Measurements from ENCODE around the gene RGS3. TPM values are rescaled to one million over a fixed set of nuclear protein-coding genes. Genes with fewer than 3 reads are reported as not detected.

The RGS3 gene
- total and polyA plus RNA-seq, 10 donors: 17.5 to 122 (median 82.5) TPM

GRCh38 chr9:113591899-113592625 is 128.5 kb downstream of the RGS3 start:
- Histone ChIP-seq H3K4me3 (no peak overlapping the region), H3K4me1 (peaks cover 54 to 100% (median 87%) of the 10 kb centered on the region in 6 donors), H3K27me3 (replicated peaks in 1 of 7) (no peaks in the 10 kb centered on the region), H3K27ac (peak overlapping the region in 5 of 8 donors; percentile 13 to 88 (median 81)), H3K36me3 (peaks cover 4 to 84% (median 41%) of the 10 kb centered on the region in 6 donors), H3K9me3 (no peaks in the 10 kb centered on the region)
- 67 to 81% (median 74%) methylated on average over 6 to 7 of the region's 7 CpGs for WGBS, 5 donors
- TF ChIP-seq, protein P1, sequence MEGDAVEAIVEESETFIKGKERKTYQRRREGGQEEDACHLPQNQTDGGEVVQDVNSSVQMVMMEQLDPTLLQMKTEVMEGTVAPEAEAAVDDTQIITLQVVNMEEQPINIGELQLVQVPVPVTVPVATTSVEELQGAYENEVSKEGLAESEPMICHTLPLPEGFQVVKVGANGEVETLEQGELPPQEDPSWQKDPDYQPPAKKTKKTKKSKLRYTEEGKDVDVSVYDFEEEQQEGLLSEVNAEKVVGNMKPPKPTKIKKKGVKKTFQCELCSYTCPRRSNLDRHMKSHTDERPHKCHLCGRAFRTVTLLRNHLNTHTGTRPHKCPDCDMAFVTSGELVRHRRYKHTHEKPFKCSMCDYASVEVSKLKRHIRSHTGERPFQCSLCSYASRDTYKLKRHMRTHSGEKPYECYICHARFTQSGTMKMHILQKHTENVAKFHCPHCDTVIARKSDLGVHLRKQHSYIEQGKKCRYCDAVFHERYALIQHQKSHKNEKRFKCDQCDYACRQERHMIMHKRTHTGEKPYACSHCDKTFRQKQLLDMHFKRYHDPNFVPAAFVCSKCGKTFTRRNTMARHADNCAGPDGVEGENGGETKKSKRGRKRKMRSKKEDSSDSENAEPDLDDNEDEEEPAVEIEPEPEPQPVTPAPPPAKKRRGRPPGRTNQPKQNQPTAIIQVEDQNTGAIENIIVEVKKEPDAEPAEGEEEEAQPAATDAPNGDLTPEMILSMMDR (IDR thresholded peaks at IDR 0.05 in 8 of 11, conservative IDR thresholded peaks at IDR 0.05 in 3 of 11): peak in 3 of 11 experiments; percentile 3 to 27 (median 22)
- TF ChIP-seq POLR2A (IDR thresholded peaks at IDR 0.05): no peak
- DNase-seq: peak; percentile 27
- intact Hi-C loops (cut with DNase I; ENCODE audit: low total_unique reads): loop anchor here (2.0 to 5.0 kb wide), 2 partner anchors 65 to 145 kb away; no protein-coding TSS in a partner anchor

DNA sequence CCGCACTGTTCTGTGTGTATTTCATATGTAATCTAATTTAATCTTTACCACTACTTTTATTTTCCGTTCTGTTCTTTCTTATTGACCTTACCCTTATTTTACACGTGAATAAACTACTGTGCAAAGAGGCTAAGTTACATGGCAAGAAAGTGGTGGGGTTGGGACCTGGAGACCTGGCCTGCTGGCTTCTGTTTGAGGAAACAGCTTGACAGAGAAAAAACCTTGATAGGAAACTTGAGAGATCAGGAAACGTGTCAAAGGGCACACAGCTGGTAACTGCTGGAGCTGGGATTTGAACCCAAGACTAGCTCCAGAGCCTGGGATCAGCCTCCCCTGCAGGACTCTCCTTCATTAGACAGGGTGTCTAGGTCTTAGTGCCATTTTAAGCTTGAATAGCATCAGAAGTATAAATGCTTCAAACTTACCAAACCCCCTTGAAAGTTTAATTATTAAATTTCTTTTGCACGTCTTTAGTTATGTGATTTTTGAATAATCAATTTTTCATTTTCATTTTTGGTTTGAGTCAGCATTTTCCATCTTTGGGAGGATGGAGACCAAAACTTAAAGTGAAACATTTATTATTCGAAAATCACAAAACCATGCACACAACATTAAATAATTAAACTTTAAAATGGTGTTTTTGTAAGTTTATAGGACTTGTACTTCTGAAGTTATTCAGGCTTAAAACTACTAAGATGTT is 129.5 kb downstream of the RGS3 start:
- Histone ChIP-seq H3K4me1 (peaks cover 44 to 100% (median 87%) of the 10 kb centered on the region in 6 donors), H3K36me3 (peaks cover 10 to 84% (median 51%) of the 10 kb centered on the region in 6 donors), H3K27me3 (replicated peaks in 1 of 7) (no peaks in the 10 kb centered on the region), H3K27ac (peak overlapping the region in 6 of 8 donors; percentile 23 to 88 (median 72)), H3K9me3 (no peaks in the 10 kb centered on the region), H3K4me3 (no peak overlapping the region)
- no peak for DNase-seq
- 48 to 63% (median 59%) methylated on average over 6 of the region's 6 CpGs for whole genome bisulfite sequencing, 5 donors
- TF ChIP-seq, protein P1 (IDR thresholded peaks at IDR 0.05 in 8 of 11, conservative IDR thresholded peaks at IDR 0.05 in 3 of 11): no peak
- TF ChIP-seq POLR2A (IDR thresholded peaks at IDR 0.05): no peak
- no peak for TF ChIP-seq POLR2AphosphoS5 (IDR thresholded peaks at IDR 0.05)
- intact Hi-C loops (cut with DNase I; ENCODE audit: low total_unique reads): loop anchor here (2.0 to 5.0 kb wide), 2 partner anchors 64 to 146 kb away; no protein-coding TSS in a partner anchor

DNA sequence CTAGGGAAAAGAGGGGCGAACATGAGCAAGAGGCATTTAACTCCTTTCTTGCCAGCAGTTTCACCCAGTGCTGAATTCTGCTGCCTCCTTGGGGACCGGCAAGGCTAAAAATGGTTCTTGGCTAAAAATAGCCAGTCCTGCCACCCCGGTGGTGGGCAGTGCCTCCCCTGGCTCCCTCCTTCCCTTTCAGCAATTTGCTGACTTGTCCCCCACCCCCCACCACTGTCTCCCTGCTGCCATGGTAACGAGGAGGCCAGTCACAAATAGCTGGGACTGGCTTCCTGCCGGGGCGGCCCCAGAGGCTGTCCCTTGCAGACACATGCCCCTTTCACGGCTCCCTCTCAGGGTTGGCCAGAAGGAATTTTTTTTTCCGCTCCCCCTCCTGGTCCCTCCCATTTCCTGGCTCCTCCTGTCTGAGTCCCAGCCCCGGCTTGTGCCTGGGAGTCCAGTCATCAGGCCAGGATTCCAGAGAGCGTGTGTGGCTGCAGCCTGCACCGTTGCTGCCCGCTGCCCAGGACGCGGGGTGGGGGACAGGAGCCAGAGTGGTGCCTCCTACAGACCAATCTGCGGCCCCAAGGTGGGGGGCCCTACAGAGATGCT is 130.3 kb downstream of the RGS3 start:
- peaks cover 10 to 84% (median 53%) of the 10 kb centered on the region in 6 donors for H3K36me3 ChIP-seq
- H3K27me3 ChIP-seq (replicated peaks in 1 of 7): no peaks in the 10 kb centered on the region
- H3K4me1 ChIP-seq: peaks cover 36 to 100% (median 86%) of the 10 kb centered on the region in 6 donors
- H3K27ac ChIP-seq: peak overlapping the region; percentile 53 to 88 (median 72)
- intact Hi-C loops (cut with DNase I; ENCODE audit: low total_unique reads): loop anchor here (2.0 to 5.0 kb wide), 2 partner anchors 63 to 146 kb away; no protein-coding TSS in a partner anchor
- no peaks in the 10 kb centered on the region for H3K9me3 ChIP-seq
- TF ChIP-seq POLR2A (IDR thresholded peaks at IDR 0.05) (peak in 2 of 3 donors; percentile 61 to 92), POLR2AphosphoS5 (IDR thresholded peaks at IDR 0.05) (peak; percentile 92 to 98 (median 96))
- TF ChIP-seq, protein P1 (IDR thresholded peaks at IDR 0.05 in 8 of 11, conservative IDR thresholded peaks at IDR 0.05 in 3 of 11): no peak
- peak; percentile 88 for DNase-seq
- H3K4me3 ChIP-seq: peak overlapping the region; percentile 36 to 70 (median 50)
- WGBS, 5 donors: 4 to 18% (median 15%) methylated on average over 13 to 15 of the region's 15 CpGs
